H1 (cell line): Measurements from ENCODE around the gene IL24. TPM values are rescaled to one million over a fixed set of nuclear protein-coding genes. Genes with fewer than 3 reads are reported as not detected.

Experiments used
- CTCF ChIA-PET: fragments of 300-600 bp; sonication (Branson Sonifier 250); formaldehyde crosslinking; loops from one replicate; lab custom pipeline; 2021; ENCODE audit not compliant: partially characterized antibody; lab: Charles Lee
- POLR2A ChIA-PET: fragments of 300-600 bp; sonication (Branson Sonifier 250); formaldehyde crosslinking; loops from one replicate; lab custom pipeline; 2021; ENCODE audit warnings: inconsistent platforms; ENCODE audit not compliant: partially characterized antibody; lab: Charles Lee
- DNase-seq, 2 experiments: peaks; one replicate each; pipeline versions ENCODE4 v3.0.0 to v3.0.0-alpha.2; 2010 to 2022; ENCODE audit warnings: low spot score in 2 of 2, low read depth in 1 of 2, mixed read lengths in 1 of 2
- FAIRE-seq: peaks from 2 replicates; lab custom pipeline; 2011; peaks lifted over from hg19 to GRCh38; lab: Jason Lieb, UNC
- H2AFZ ChIP-seq: 2 replicates; pipeline ENCODE4 v1.8.1; 2012; ENCODE audit warnings: low read length, inconsistent platforms
- H2AK5ac ChIP-seq: 2 replicates; pipeline ENCODE4 v1.6.1; 2013; ENCODE audit warnings: low read depth, low read length
- H2BK120ac ChIP-seq: replicated peaks from 2 replicates; pipeline ENCODE3; 2013; ENCODE audit warnings: low read depth, low read length, inconsistent platforms
- H2BK12ac ChIP-seq: 2 replicates; pipeline ENCODE4 v1.6.1; 2013; ENCODE audit warnings: low read depth, low read length
- H2BK15ac ChIP-seq: 2 replicates; pipeline ENCODE4 v1.6.1; 2013; ENCODE audit warnings: low read length
- H2BK20ac ChIP-seq: 2 replicates; pipeline ENCODE4 v1.6.1; 2013; ENCODE audit warnings: low read length
- H2BK5ac ChIP-seq: 2 replicates; pipeline ENCODE4 v1.6.1; 2013; ENCODE audit warnings: low read depth, low read length
- H3K14ac ChIP-seq: 2 replicates; pipeline ENCODE4 v1.6.1; 2013; ENCODE audit warnings: inconsistent platforms; ENCODE audit not compliant: insufficient read length
- H3K18ac ChIP-seq: 2 replicates; pipeline ENCODE4 v1.6.1; 2013; ENCODE audit warnings: low read length; ENCODE audit errors: extremely low read depth
- H3K23ac ChIP-seq: 2 replicates; pipeline ENCODE4 v1.6.1; 2013; ENCODE audit warnings: inconsistent platforms; ENCODE audit not compliant: insufficient read length
- H3K23me2 ChIP-seq: 2 replicates; pipeline ENCODE4 v1.6.1; 2013; ENCODE audit warnings: low read depth, low read length
- H3K27ac ChIP-seq: 2 replicates; pipeline ENCODE4 v1.6.1; 2011; ENCODE audit warnings: low read depth, low read length, inconsistent platforms
- H3K27me3 ChIP-seq, 4 experiments: replicated peaks in 1 of 4; 1 replicate in 1 of 4; 2 replicates in 3 of 4; pipeline versions ENCODE4 v1.6.1 to v1.8.1; 2011 to 2013; ENCODE audit warnings: low read length in 3 of 4, mild to moderate bottlenecking in 3 of 4, inconsistent platforms in 2 of 4, mixed read lengths in 2 of 4, moderate library complexity in 1 of 4; ENCODE audit not compliant: control insufficient read depth in 3 of 4, insufficient read depth in 3 of 4; ENCODE audit errors: extremely low read depth in 1 of 4
- H3K36me3 ChIP-seq, 4 experiments: 2 replicates each; pipeline versions ENCODE4 v1.6.1 to v1.8.1; 2011 to 2013; ENCODE audit warnings: mild to moderate bottlenecking in 4 of 4, low read length in 3 of 4, moderate library complexity in 2 of 4, control low read depth in 1 of 4, inconsistent platforms in 1 of 4; ENCODE audit not compliant: insufficient read depth in 4 of 4, control insufficient read depth in 2 of 4
- H3K4ac ChIP-seq: replicated peaks from 2 replicates; pipeline ENCODE3; 2013; ENCODE audit warnings: low read length, low read depth, mixed read lengths, inconsistent platforms; ENCODE audit not compliant: insufficient read length
- H3K4me1 ChIP-seq, 4 experiments: replicated peaks in 1 of 4; 1 replicate in 1 of 4; 2 replicates in 3 of 4; pipeline versions ENCODE4 v1.6.1 to v1.8.1; 2011 to 2013; ENCODE audit warnings: low read length in 3 of 4, inconsistent platforms in 2 of 4, mixed read lengths in 1 of 4; ENCODE audit not compliant: insufficient read depth in 4 of 4, control insufficient read depth in 3 of 4
- H3K4me2 ChIP-seq, 2 experiments: 2 replicates each; pipeline versions ENCODE4 v1.6.1 to v1.8.1; 2011 to 2013; ENCODE audit warnings: low read depth in 2 of 2, low read length in 2 of 2, control low read depth in 1 of 2, inconsistent platforms in 1 of 2, mild to moderate bottlenecking in 1 of 2; ENCODE audit not compliant: insufficient read depth in 1 of 2
- H3K4me3 ChIP-seq, 4 experiments: fragments of 200-600, 300-600 bp in 1 of 4; sonication (generic), shearing (Covaris generic), sonication (Bioruptor Twin) in 1 of 4; 2 replicates each; pipeline versions ENCODE4 v1.5.1 to v1.8.1; 2011 to 2016; ENCODE audit warnings: low read length in 4 of 4, low read depth in 3 of 4, control low read depth in 2 of 4, inconsistent platforms in 2 of 4, mild to moderate bottlenecking in 2 of 4, mixed read lengths in 1 of 4, moderate library complexity in 1 of 4; ENCODE audit not compliant: insufficient read depth in 2 of 4; ENCODE audit errors: extremely low read depth in 1 of 4
- H3K56ac ChIP-seq: replicated peaks from 2 replicates; pipeline ENCODE3; 2013; ENCODE audit warnings: low read depth, mild to moderate bottlenecking, mixed read lengths, low read length, inconsistent platforms; ENCODE audit not compliant: insufficient read length
- H3K79me1 ChIP-seq: 2 replicates; pipeline ENCODE4 v1.6.1; 2013; ENCODE audit warnings: low read depth, low read length, control low read depth
- H3K79me2 ChIP-seq, 2 experiments: 2 replicates each; pipeline versions ENCODE4 v1.6.1 to v1.8.1; 2012 to 2013; ENCODE audit warnings: low read length in 2 of 2, mild to moderate bottlenecking in 2 of 2, inconsistent platforms in 1 of 2; ENCODE audit not compliant: insufficient read depth in 2 of 2, control insufficient read depth in 1 of 2
- H3K9ac ChIP-seq, 4 experiments: replicated peaks in 1 of 4; 1 replicate in 1 of 4; 2 replicates in 3 of 4; pipeline versions ENCODE4 v1.6.1 to v1.8.1; 2011 to 2013; ENCODE audit warnings: low read depth in 3 of 4, low read length in 3 of 4, control low read depth in 2 of 4, mild to moderate bottlenecking in 2 of 4, moderate library complexity in 2 of 4, inconsistent platforms in 1 of 4; ENCODE audit errors: extremely low read depth in 1 of 4
- H3K9me3 ChIP-seq, 2 experiments: 2 replicates each; pipeline versions ENCODE4 v1.6.1 to v1.8.1; 2012 to 2013; ENCODE audit warnings: mild to moderate bottlenecking in 2 of 2, moderate library complexity in 2 of 2, control low read depth in 1 of 2, inconsistent platforms in 1 of 2, low read depth in 1 of 2, low read length in 1 of 2, mixed read lengths in 1 of 2; ENCODE audit not compliant: insufficient read depth in 2 of 2
- H4K20me1 ChIP-seq, 2 experiments: replicated peaks in 1 of 2; 2 replicates each; pipeline versions ENCODE3 to v1.8.1; 2011 to 2013; ENCODE audit warnings: inconsistent platforms in 2 of 2, low read length in 2 of 2, mild to moderate bottlenecking in 1 of 2; ENCODE audit not compliant: insufficient read depth in 2 of 2, control insufficient read depth in 1 of 2
- H4K5ac ChIP-seq: 2 replicates; pipeline ENCODE4 v1.6.1; 2013; ENCODE audit warnings: low read length, low read depth, mixed read lengths, inconsistent platforms; ENCODE audit not compliant: insufficient read length
- H4K8ac ChIP-seq: 2 replicates; pipeline ENCODE4 v1.8.0; 2013; ENCODE audit warnings: mild to moderate bottlenecking, moderate library complexity, low read length, inconsistent platforms; ENCODE audit not compliant: insufficient read depth; ENCODE audit errors: extremely low read depth
- H4K91ac ChIP-seq: replicated peaks from 2 replicates; pipeline ENCODE3; 2013; ENCODE audit warnings: low read length, mixed read lengths, inconsistent platforms; ENCODE audit not compliant: insufficient read length
- BACH1 ChIP-seq: IDR thresholded peaks from 2 replicates; pipeline ENCODE4 v1.6.1; 2012; ENCODE audit warnings: low read length, improper control_type of control experiment
- BCL11A ChIP-seq, 2 experiments: IDR thresholded peaks; one replicate each; pipeline ENCODE4 v1.6.1; 2011; ENCODE audit warnings: low read depth in 2 of 2, low read length in 2 of 2, mild to moderate bottlenecking in 2 of 2
- CBX5 ChIP-seq: fragments of 300-800, 300-1000 bp; sonication (generic); IDR thresholded peaks from 2 replicates; pipeline ENCODE4 v1.7.1; 2016; ENCODE audit warnings: antibody characterized with exemption, low read length, low read depth
- CBX8 ChIP-seq: fragments of 300-800, 300-1000 bp; sonication (generic); IDR thresholded peaks from 2 replicates; pipeline ENCODE4 v1.7.1; 2016; ENCODE audit warnings: low read depth, low read length, borderline replicate concordance
- CREB1 ChIP-seq: IDR thresholded peaks from 2 replicates; pipeline ENCODE4 v1.6.1; 2012; ENCODE audit warnings: inconsistent platforms
- CTBP2 ChIP-seq: IDR thresholded peaks from 2 replicates; pipeline ENCODE4 v1.7.0; 2011; ENCODE audit warnings: borderline replicate concordance, mild to moderate bottlenecking, moderate library complexity, mixed read lengths, low read length; ENCODE audit not compliant: insufficient read depth, insufficient read length
- GABPA ChIP-seq: IDR thresholded peaks from 2 replicates; pipeline ENCODE4 v1.6.1; 2011; ENCODE audit warnings: mild to moderate bottlenecking, low read length, moderate library complexity, borderline replicate concordance; ENCODE audit not compliant: insufficient read depth
- HDAC2 ChIP-seq, 2 experiments: fragments of 300-600 bp in 1 of 2; sonication (generic) in 1 of 2; IDR thresholded peaks; 2 replicates each; pipeline ENCODE4 v1.6.1; 2011 to 2012; ENCODE audit warnings: low read depth in 2 of 2, low read length in 2 of 2, mild to moderate bottlenecking in 2 of 2, moderate library complexity in 2 of 2, borderline replicate concordance in 1 of 2, inconsistent platforms in 1 of 2
- JUND ChIP-seq: IDR thresholded peaks from 2 replicates; pipeline ENCODE4 v1.6.1; 2011; ENCODE audit warnings: mild to moderate bottlenecking, improper control_type of control experiment, low read length
- KDM5A ChIP-seq: fragments of 200-600 bp; IDR thresholded peaks from 2 replicates; pipeline ENCODE4 v1.7.1; 2012; ENCODE audit warnings: mild to moderate bottlenecking, low read length, inconsistent platforms, mixed read lengths
- RBBP5 ChIP-seq: IDR thresholded peaks from 2 replicates; pipeline ENCODE4 v1.7.1; 2012; ENCODE audit warnings: low read depth, mild to moderate bottlenecking, inconsistent platforms, low read length, moderate library complexity, borderline replicate concordance
- SAP30 ChIP-seq: fragments of 300-600 bp; sonication (generic); IDR thresholded peaks from 2 replicates; pipeline ENCODE4 v1.7.1; 2012; ENCODE audit warnings: low read length, moderate library complexity, mild to moderate bottlenecking, inconsistent platforms; ENCODE audit not compliant: insufficient read depth, insufficient replicate concordance
- SP4 ChIP-seq: IDR thresholded peaks from 2 replicates; pipeline ENCODE4 v1.6.1; 2012; ENCODE audit warnings: low read length, inconsistent platforms
- WGBS, 2 experiments: shearing (Covaris generic) in 1 of 2; methylation state at CpG; one replicate each; pipeline versions ENCODE4 v1.1.6 to v1.1.7; 2013 to 2015; ENCODE audit warnings: low lambda C conversion rate in 2 of 2, mixed read lengths in 2 of 2, inconsistent platforms in 1 of 2, low coverage in 1 of 2, missing lambda C conversion rate in 1 of 2; ENCODE audit not compliant: insufficient replicate concordance in 2 of 2, insufficient coverage in 1 of 2, insufficient read length in 1 of 2; ENCODE audit errors: extremely low coverage in 1 of 2, missing lambda C conversion rate in 1 of 2; 5-methylcytosine and 5-hydroxymethylcytosine counted together
- polyA plus RNA-seq, 7 experiments: library from polyadenylated mRNA; depleted of rRNA in 3 of 7; stranded (reverse) in 5 of 7; unstranded in 2 of 7; fragments of >200 nt in 5 of 7; fragments of 200-250 nt in 2 of 7; gene quantifications; 1 replicate in 5 of 7; 2 replicates in 1 of 7; 4 replicates in 1 of 7; pipeline versions ENCODE4 v1.2.1 to v1.2.3, GENCODE V29; 2011 to 2013; ENCODE audit warnings: missing spikeins in 2 of 7, mixed read lengths in 2 of 7
- total RNA-seq: library from RNA; stranded (reverse); fragmentation: NEBNext Ultra II Directional; extraction: Animal tissue kit (Norgen Biotek cat#: 25700); gene quantifications from 2 replicates; pipeline ENCODE4 v1.2.1, GENCODE V29; 2021

IL24 gene
- total and polyA plus RNA-seq, 2 of the 8 experiments (the other 6 are each of a cell fraction or from before 2014, with no cell fraction given) = not detected

DNA sequence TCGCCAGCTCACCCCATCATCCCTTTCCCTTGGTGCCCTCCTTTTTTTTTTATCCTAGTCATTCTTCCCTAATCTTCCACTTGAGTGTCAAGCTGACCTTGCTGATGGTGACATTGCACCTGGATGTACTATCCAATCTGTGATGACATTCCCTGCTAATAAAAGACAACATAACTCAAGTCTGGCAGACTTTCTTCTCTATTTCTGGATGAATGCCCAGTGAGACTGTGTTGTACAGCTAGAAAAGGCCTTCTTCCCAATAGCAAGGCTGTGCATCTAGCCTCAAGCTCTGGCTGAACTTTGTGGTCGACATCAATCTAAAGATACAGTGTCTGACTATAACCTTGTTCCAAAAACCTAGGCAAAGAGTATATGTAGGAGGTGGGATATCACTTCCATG lies 6.4 kb downstream of the IL24 start:
- Histone ChIP-seq H3K36me3 (no peaks in the 10 kb centered on the region), H4K20me1 (no peaks in the 10 kb centered on the region), H4K8ac (no peak overlapping the region), H3K4me3 (no peak overlapping the region), H3K9ac (no peak overlapping the region), H3K18ac (no peak overlapping the region), H4K91ac (no peak overlapping the region), H2BK15ac (no peak overlapping the region), H4K5ac (no peak overlapping the region), H3K14ac (no peak overlapping the region), H2AK5ac (no peak overlapping the region), H3K4ac (no peak overlapping the region), H3K23me2 (no peaks in the 10 kb centered on the region; the same call in 1 of the 2 replicates), H3K27ac (no peak overlapping the region), H3K27me3 (peaks cover 4 to 17% (median 13%) of the 10 kb centered on the region in 4 experiments), H2AFZ (no peak overlapping the region), H3K23ac (no peak overlapping the region), H3K79me2 (no peaks in the 10 kb centered on the region), H2BK5ac (no peak overlapping the region), H3K4me2 (no peak overlapping the region), H2BK120ac (no peak overlapping the region), H2BK12ac (no peak overlapping the region), H3K9me3 (no peaks in the 10 kb centered on the region), H3K79me1 (no peaks in the 10 kb centered on the region), H3K4me1 (peaks cover 0 to 3% (median 1%) of the 10 kb centered on the region in 4 experiments; a peak in 4 of 7 replicates), H2BK20ac (no peak overlapping the region), H3K56ac (no peak overlapping the region)
- FAIRE-seq (no peak), DNase-seq (no peak)
- POLR2A ChIA-PET = no interaction called here
- TF ChIP-seq BCL11A (IDR thresholded peaks at IDR 0.05; ENCODE audit: low read depth in 2 of 2, low read length in 2 of 2) (no peak), CBX8 (no peak), CBX5 (no peak), SP4 (no peak), CTBP2 (no peak), HDAC2 (IDR thresholded peaks at IDR 0.05; ENCODE audit: borderline replicate concordance in 1 of 2, low read depth in 2 of 2, low read length in 2 of 2) (no peak), JUND (no peak), BACH1 (no peak), KDM5A (no peak), RBBP5 (no peak), CREB1 (no peak), SAP30 (no peak), GABPA (no peak)
- CTCF ChIA-PET = interaction anchor here (1.0 to 3.8 kb wide), 4 partner anchors 30 to 105 kb away, joined by 3 to 11 read pairs (median 3); no protein-coding TSS in a partner anchor
- WGBS, 2 experiments = 71% methylated on average over 2 of the region's 2 CpGs; no CpG with 5 or more reads in 1 of the 2 experiments
